Eye (tissue), 1 donor: Measurements from ENCODE around the gene CYB561.

Source experiments
- DNase-seq: peaks from one replicate; pipeline ENCODE4 v3.0.0-alpha.2; 2015

Gene CYB561

GRCh38 chr17:63445954-63446752 lies at the start of gene CYB561:
Gene CYB561, minus strand, starts transcription at chr17:63446306. Its CDS starts 8,759 bp downstream, at chr17:63437547.
- peak; percentile 82 for DNase-seq

- DNase-seq: no peak
These were observed 49.4 kb upstream of the CYB561 start for GRCh38 chr17:63495491-63495890.

- DNase-seq: no peak
These were observed 48.3 kb upstream of the CYB561 start for GRCh38 chr17:63494300-63494928.

- DNase-seq: no peak
These were observed 47.3 kb upstream of the CYB561 start for GRCh38 chr17:63493411-63493810.

DNA sequence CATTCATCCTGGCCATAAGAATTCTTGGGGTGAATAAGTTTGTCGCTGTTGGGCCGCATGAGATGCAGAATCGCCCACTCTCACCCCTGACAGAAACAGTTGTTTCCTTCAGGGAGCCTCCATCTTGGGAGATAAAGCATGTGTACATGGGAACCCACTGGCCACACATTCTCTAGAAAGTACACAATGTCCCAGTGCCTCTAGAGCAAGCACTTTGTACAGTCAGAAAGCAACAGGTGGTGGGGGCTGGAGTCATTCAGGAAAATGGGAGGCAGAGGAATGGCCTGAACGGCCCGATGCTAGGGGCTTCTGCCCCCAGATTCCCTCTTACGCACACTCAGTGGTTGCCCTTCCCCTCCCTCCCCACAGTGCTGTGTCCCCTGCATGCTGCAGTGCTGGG lies 46.8 kb upstream of the CYB561 start:
- DNase-seq: no peak

- DNase-seq: no peak
These were observed 46.0 kb upstream of the CYB561 start for GRCh38 chr17:63491977-63492618.

DNA sequence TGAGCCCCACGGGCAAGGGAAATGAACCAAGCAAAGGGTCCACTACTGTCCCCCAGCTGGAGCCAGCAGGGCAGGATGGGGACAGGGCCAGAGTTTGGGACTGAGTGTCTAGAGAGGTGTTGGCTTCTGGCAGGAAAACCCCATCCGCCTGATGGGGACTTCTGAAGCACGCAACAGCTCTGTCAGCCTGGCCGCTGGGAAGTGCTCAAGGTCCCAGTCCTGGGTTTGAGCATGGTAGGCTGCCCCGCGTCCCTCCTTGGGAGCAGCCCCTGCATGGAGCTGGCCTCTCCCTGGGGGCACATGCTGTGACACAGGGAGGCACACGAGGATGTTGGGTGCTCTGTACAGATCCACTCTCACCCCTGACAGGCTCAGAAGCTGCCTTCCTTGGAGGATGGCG lies 45.3 kb upstream of the CYB561 start:
- DNase-seq: no peak

DNA sequence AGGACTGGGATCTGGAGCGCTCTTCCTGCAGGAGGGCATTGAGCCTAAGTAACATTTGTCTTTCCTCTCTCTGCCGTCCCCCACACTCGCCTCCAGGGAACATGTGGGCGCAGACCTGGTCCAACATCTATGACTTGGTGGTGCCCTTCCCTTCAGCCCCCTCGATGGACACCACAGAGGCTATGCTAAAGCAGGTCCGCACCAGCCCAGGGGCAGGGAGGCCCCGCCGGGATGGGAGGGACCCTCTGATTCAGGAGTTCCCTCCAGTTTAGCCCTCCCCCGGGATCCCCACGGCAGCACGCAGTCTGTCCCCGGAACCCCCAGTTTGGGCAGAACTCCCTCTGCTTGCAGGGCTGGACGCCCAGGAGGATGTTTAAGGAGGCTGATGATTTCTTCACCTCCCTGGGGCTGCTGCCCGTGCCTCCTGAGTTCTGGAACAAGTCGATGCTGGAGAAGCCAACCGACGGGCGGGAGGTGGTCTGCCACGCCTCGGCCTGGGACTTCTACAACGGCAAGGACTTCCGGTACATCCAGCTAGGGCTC lies 44.8 kb upstream of the CYB561 start:
- DNase-seq: no peak

GRCh38 chr17:63490329-63490728 lies 44.2 kb upstream of the CYB561 start:
- no peak for DNase-seq

DNA sequence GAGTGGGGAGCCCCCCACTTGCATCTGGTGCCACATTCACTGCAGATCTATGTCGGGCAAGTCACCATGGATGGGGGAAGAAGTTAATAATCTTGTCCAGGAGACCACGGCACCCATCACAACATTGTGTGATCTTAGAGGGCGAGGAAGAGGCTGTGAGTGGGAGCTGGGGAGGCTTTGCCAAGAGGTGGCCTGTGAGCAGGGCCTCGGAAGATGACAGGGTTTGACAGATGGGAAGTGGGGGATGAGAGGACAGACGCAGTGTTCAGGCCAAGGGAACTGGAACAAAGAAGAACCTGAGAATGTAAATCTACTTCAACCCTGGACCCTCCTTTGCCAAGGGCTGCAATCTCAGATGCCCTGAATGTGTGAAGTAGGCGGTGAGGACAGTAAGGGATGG lies 43.2 kb upstream of the CYB561 start:
- DNase-seq: no peak

- no peak for DNase-seq
These were observed 42.7 kb upstream of the CYB561 start for GRCh38 chr17:63488851-63489250.

GRCh38 chr17:63487014-63487339 lies 40.9 kb upstream of the CYB561 start:
- DNase-seq: no peak

- DNase-seq: no peak
These were observed 40.4 kb upstream of the CYB561 start for GRCh38 chr17:63486317-63487013.

DNA sequence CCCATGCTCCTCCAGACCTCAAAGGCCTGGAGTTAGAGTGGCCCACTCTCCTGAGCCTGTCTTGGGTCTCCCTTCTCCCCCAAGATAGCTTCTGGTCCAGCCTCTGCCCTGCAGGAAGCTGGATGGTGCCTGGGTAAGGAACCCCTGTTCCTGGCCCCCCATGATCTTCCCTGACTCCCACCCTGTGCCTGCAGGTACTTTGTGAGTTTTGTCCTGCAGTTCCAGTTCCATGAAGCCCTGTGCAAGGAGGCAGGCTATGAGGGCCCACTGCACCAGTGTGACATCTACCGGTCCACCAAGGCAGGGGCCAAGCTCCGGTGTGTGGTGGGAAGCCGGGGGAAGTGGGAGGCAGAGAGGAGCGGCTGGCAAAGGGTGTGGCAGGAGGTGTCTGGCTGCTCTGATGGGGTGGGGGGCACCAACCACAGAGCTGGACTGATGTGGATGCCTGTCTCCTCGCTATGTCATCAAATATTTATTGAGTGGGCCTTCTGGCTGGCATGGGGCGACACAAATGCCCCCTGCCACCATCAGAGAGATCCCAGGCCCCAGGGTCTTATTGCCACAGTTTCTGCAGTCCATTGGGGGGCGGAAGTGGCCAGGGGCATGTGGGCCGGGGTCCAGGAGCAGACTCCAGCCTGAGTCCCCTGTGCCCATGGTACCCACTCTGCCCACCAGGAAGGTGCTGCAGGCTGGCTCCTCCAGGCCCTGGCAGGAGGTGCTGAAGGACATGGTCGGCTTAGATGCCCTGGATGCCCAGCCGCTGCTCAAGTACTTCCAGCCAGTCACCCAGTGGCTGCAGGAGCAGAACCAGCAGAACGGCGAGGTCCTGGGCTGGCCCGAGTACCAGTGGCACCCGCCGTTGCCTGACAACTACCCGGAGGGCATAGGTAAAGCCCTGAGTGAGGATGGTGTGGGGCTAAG lies 37.8 kb upstream of the CYB561 start:
- no peak for DNase-seq

DNA sequence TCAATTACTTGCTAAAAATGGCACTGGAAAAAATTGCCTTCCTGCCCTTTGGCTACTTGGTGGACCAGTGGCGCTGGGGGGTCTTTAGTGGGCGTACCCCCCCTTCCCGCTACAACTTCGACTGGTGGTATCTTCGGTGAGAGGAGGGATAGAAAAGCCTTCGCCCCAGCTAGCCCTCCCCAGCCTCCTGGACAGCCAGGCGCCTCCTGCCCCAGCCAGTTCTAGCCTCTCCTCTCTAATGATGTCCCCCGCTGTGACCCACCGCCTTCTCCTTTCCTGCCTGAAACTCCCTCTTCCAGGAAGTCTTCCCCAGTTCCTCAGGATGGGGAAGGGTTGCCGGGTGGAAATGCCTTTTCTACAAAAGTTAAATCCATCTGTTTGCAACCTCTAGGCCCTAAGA lies 36.9 kb upstream of the CYB561 start:
- no peak for DNase-seq

GRCh38 chr17:63482509-63482908 lies 36.4 kb upstream of the CYB561 start:
- no peak for DNase-seq

- DNase-seq: no peak
These were observed 35.4 kb upstream of the CYB561 start for GRCh38 chr17:63481488-63481870.

GRCh38 chr17:63480826-63481487 lies 34.9 kb upstream of the CYB561 start:
- no peak for DNase-seq

GRCh38 chr17:63480192-63480784 lies 34.2 kb upstream of the CYB561 start:
- no peak for DNase-seq

GRCh38 chr17:63479495-63480184 lies 33.5 kb upstream of the CYB561 start:
- DNase-seq: no peak
